Measurements from ENCODE around the gene BET1L. TPM values are rescaled to one million over a fixed set of nuclear protein-coding genes. Genes with fewer than 3 reads are reported as not detected.

BET1L gene
- total RNA-seq, 1 experiment from 2014 or later = 15.2 TPM

- DNase-seq (ENCODE audit: low read depth) = peak; percentile 72
Observed at GRCh38 chr11:210122-210802, 3.1 kb upstream of the BET1L start.

- peak; percentile 17 for DNase-seq (ENCODE audit: low read depth)
Observed at GRCh38 chr11:209275-210121, 2.3 kb upstream of the BET1L start.

DNA sequence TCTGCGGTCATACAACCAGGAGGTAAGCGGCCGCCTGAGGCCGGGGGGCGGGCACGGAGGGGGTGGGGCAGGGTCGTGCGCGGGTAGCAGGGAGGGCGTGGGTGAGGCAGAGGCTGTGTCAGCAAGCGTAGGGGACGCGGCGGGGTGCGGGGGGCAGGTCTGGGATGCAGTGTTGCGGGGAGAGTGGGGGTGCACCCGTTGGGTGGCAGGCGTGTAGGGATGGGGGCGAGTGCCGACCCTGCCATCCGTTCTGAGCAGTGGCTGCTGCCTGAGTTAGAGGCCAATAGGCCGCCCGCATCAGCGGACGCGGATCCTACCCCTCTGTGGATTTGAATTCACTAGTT lies 1.7 kb upstream of the BET1L start:
- DNase-seq (ENCODE audit: low read depth) = no peak

GRCh38 chr11:208181-208916 lies 1.1 kb upstream of the BET1L start:
- peak; percentile 70 for DNase-seq (ENCODE audit: low read depth)

DNA sequence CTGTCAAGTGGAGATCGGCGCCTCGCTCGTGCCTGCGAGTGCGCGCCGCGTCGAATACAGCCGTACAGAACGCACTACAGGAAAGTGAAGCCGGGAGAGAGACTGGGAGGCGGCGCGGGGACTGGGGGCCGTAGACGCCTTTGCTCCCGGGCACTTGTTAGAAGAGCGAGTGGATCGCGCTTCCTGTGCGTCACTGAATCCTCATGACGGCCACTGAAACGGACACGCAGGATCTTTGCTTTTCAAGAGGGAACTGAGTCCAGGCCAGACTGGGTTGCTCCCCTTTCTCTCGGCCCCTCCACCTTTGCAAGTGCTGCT lies 623 bp upstream of the BET1L start:
- no peak for DNase-seq (ENCODE audit: low read depth)

DNA sequence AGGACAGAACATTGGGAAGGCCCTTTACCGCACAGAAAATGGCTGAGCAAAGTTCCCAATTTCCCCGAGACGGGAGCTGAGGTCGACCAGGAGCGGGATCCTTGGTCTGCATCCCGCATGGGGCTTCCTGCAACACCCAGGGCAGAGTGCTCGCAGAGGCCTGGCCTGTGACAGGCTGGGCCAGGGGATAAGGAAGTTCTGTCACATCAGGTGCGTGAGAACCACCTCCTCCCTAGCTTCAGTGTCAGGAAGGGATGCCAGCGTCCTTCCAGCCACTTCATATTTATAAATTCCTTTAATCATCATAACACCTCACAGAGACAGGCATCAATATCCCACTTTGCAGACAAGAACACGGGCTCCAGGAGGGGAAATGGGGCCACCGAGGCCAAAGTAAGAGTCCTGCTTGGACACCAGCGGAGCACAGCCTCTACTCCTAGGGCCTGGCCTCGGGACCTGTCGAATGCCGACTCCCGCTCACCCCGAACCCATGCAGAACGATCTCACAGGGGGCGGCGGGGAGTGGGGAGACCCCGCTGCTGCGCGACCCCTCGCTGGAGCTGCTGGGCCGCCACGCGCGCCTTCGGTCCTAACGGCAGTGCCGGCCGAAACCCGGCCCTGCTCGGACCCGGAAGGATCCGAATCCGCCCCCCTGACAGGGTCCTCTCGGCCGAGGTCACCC lies 532 bp downstream of the BET1L start:
- no peak for DNase-seq (ENCODE audit: low read depth)

GRCh38 chr11:206002-206384 lies 1.2 kb downstream of the BET1L start:
- no peak for DNase-seq (ENCODE audit: low read depth)

GRCh38 chr11:205221-206001 lies 1.8 kb downstream of the BET1L start:
- DNase-seq (ENCODE audit: low read depth) = no peak

DNA sequence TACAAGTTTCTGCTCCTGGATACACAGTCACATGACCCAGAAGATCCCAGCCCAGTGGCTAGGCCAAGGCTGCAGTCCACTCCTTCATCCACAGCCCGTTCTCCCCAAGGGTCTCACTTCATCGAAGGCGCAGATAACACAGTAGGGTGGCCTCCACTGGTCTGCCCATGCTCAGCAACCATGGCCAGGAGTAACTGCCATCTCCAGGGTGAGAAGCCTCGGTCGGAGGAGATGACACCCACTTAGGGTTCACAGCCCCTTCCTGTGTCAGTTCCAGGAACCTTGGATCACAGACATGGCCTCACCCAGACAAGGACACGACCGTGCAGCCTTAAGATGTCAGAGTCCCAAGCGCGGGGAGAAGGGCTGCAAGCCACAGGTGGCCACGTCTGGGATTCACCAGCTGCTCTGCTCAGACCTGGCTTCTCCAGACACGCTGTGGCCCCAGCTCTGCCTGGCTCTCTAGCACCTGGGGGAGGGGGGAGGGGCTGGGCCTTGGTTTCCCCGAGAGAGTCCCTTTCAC lies 2.6 kb downstream of the BET1L start:
- DNase-seq (ENCODE audit: low read depth) = no peak

DNA sequence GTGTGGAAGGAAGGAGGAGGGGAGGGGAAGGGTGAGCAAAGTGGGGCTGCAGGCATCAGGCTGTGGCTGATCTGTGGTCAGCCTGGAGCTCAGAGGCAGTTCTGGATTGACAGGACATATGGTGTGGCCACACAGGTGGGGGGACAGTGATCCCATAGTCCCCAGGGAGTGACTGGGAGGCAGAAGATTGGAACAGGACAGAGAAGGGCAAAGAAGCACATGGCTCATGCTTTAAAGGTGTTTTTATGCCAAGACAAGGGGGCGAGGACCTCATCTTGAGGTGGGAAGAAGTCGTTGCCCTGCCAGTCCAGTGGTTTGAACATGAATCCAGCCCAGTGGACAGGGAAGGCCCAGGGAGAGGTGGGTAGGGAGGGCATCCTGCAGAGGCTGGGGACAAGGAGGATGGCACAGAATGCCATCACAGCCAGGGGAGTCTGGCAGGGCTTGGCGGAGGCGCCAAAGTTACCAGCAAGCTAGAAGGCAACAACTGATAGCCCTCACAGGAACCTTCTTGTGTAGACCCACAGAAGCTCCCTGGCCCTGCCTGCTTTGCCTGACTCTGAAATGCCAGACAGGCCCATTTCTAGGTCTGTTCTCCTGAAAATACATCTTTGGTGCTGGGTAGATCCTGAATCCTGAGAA lies 3.1 kb downstream of the BET1L start:
- DNase-seq (ENCODE audit: low read depth) = no peak

DNA sequence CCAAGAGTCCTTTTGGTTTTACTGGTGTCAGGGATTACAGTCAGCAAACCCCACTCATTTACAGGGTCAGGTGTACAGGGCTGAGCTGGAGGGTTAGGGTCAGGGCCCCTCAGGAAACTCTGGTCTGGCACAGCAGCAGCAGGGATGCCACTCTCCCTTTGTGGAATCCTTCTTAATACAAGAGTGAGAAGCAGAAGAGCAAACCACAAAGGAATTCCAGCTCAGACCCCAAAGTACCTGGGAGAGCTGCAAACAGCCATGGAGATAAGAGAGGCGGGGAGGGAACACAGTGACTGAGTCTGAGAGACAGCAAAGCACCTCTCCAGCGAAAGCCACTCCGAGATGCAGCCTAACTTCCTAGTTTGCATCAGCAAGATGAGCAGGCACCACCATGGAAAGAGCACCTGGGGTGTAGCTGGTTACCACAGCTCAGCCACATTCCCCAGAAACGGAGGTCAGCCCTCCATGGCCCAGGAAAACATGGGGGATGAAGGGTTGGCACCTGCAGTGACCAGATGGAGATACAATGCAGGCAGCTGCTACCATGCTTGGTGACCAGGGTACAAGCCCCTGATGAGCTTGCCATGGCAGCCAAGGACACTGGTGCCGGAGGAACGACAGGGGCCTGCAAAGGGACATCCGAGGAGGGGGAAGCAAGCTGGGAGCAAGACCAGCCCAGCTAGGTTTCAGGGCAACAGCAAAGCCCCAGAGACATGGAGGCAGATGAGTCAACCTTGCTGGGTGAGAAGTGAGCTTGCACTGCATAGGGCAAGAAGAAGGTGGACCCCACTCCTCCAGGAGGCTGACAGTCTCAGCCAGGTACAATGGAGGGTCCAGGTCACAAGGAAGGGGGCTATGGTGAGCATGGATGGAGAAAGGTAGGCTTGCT lies 3.9 kb downstream of the BET1L start:
- no peak for DNase-seq (ENCODE audit: low read depth)

DNA sequence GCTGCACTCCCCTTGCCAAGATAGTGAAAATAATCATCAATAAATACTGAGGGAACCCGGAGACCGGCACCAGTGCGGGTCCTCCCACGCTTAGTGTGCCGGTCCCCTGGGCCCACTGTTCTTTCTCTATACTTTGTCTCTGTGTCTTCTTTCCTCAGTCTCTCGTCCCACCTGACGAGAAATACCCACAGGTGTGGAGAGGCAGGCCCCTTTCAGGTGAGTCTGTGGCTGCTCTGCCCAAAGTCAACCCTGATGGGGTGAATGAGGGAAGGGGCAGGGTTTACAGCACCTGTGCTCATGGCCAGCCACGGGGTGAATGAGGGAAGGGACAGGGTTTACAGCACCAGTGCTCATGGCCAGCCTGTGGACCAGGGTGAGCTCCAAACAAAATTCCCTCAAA lies 4.7 kb downstream of the BET1L start:
- DNase-seq (ENCODE audit: low read depth) = no peak

DNA sequence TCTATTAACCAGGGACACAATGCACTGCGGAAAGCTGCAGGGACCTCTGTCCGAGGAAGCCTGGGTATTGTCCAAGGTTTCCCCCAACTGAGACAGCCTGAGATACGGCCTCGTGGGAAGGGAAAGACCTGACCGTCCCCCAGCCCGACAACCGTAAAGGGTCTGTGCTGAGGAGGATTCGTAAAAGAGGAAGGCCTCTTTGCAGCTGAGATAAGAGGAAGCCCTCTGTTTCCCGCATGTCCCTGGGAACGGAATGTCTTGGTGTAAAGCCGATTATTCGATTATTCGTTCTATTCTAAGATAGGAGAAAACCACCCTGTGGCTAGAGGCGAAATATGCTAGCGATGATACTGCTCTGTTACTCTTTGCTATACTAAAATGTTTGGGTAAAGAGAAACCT lies 5.2 kb downstream of the BET1L start:
- no peak for DNase-seq (ENCODE audit: low read depth)

DNA sequence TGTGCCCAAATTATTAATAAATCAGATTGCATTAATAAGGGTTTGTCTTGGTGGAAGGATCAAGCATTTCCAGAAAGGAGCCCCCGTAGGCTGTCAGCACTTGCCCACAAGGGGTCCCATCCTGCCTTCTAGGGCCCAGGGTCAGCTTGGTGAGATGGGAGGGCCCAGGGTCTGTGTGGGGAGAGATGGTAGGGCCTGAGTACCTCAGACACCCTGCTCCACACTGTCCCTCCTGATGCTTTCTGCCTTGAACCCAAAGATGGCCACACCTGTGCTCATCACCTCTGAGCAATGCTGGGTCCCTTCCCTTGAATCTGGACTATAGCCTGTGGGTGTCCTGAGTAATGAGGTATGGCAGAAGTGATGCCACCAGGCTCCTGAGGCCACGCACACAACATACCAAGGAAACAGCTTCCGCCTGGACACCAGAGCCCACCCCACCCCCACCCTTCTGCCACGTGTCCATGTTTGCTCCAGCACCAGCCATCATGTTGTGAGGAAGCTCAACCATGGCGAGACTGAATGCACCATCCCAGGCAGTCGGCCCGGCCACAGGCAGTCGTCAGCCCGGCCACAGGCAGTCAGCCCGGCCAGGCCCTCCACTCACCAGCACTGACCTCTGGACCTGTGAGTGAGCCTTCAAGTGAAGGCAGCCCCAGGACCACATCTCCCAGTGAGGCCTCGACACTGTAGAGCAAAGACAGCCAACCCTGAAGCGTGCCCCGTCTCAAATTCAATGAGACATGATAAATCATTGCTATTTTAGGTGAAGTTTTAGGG lies 6.8 kb downstream of the BET1L start:
- DNase-seq (ENCODE audit: low read depth) = no peak

GRCh38 chr11:199782-200181 lies 7.4 kb downstream of the BET1L start:
- DNase-seq (ENCODE audit: low read depth) = no peak

- DNase-seq (ENCODE audit: low read depth) = no peak
Observed at GRCh38 chr11:199004-199581, 8.1 kb downstream of the BET1L start.

DNA sequence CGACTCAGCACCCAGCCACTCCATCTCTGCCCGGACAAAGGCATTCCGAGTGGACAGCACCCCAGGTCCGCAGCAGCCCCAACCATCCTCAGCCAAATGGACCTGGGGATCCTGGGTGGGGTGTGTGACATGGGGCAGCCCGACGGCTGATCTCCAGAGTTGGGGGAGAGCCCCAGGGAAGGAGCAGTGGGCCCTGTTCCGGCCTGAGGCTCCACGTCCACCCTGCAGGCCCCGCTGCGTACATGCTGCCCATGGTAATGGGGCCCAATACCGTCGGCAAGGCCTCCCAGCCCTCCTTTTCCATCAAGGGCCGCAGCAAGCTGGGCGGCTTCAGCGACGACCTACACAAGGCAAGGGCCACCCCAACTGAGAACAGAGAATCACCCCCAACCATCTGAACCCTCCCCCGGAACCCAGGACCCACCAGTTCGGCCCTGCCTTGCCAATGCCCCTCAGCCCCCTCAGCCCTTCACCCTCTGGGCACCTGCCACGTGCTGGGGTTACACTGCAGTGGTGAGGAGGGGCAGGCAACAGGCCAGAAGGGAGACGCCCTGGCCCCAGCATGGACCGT lies 8.9 kb downstream of the BET1L start:
- DNase-seq (ENCODE audit: low read depth) = no peak

DNA sequence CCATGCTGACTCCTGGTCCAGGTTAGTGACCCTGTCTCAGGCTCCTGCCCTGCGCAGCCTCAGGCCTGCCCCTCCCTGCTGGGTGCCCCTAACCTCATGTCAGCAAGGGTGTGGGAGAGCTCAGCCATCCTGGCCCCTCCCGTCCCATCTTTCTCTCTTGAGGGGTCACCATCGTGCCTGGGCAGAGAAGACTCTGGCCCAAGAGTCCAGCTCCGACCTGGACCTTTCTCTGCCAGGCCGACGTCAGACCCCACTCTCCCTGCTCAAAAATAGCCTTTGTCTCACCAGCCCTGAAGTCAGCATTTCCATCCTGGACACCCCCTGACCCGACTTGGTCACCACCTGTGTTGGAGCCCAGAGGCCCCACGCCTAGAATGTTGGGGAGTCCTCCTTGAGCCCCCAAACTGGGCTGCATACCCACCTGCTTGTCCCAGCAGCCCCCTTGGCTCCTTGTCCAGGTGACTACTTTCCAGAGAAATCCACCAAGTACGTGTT lies 9.4 kb downstream of the BET1L start:
- DNase-seq (ENCODE audit: low read depth) = no peak

Data from HT1080 (cell line).